ENCODE measurements around the gene RNGTT. TPM values are rescaled to one million over a fixed set of nuclear protein-coding genes. Genes with fewer than 3 reads are reported as not detected.

RNGTT gene
- total RNA-seq, 2 donors from 2014 or later: 13.5 to 20.5 TPM

GRCh38 chr6:88870717-88871330 lies 92.6 kb downstream of the RNGTT start:
- no peak for ATAC-seq (ENCODE audit: insufficient number of reproducible peaks, low FRiP score, low read depth)
- no peak overlapping the region for H3K4me3 ChIP-seq
- no peaks in the 10 kb centered on the region for H3K9me3 ChIP-seq
- peaks cover 18 to 39% of the 10 kb centered on the region in 2 donors for H3K4me1 ChIP-seq (ENCODE audit: control insufficient read depth in 1 of 2, low read depth in 2 of 2)
- no peaks in the 10 kb centered on the region for H3K27me3 ChIP-seq (replicated peaks; ENCODE audit: insufficient read depth)
- TF ChIP-seq CTCF (IDR thresholded peaks at IDR 0.05): peak; percentile 67
- no peak for DNase-seq (ENCODE audit: low spot score)
- H3K27ac ChIP-seq: no peak overlapping the region
- peaks cover 4% of the 10 kb centered on the region for H3K36me3 ChIP-seq

GRCh38 chr6:88869263-88870020 lies 94.0 kb downstream of the RNGTT start:
- H3K27me3 ChIP-seq (replicated peaks; ENCODE audit: insufficient read depth): no peaks in the 10 kb centered on the region
- DNase-seq (ENCODE audit: low spot score) (no peak), ATAC-seq (ENCODE audit: insufficient number of reproducible peaks, low FRiP score, low read depth) (no peak)
- H3K9me3 ChIP-seq: no peaks in the 10 kb centered on the region
- H3K27ac ChIP-seq: no peak overlapping the region
- TF ChIP-seq CTCF (IDR thresholded peaks at IDR 0.05): no peak
- H3K4me3 ChIP-seq: no peak overlapping the region
- peaks cover 18 to 36% of the 10 kb centered on the region in 2 donors for H3K4me1 ChIP-seq (ENCODE audit: control insufficient read depth in 1 of 2, low read depth in 2 of 2)
- peaks cover 4% of the 10 kb centered on the region for H3K36me3 ChIP-seq

GRCh38 chr6:88867841-88868731 lies 95.3 kb downstream of the RNGTT start:
- no peak for TF ChIP-seq CTCF (IDR thresholded peaks at IDR 0.05)
- Histone ChIP-seq H3K4me3 (no peak overlapping the region), H3K36me3 (peaks cover 3% of the 10 kb centered on the region), H3K27me3 (replicated peaks; ENCODE audit: insufficient read depth) (no peaks in the 10 kb centered on the region), H3K4me1 (ENCODE audit: control insufficient read depth in 1 of 2, low read depth in 2 of 2) (peaks cover 18 to 36% of the 10 kb centered on the region in 2 donors), H3K9me3 (no peaks in the 10 kb centered on the region), H3K27ac (no peak overlapping the region)
- ATAC-seq (ENCODE audit: insufficient number of reproducible peaks, low FRiP score, low read depth) (no peak), DNase-seq (ENCODE audit: low spot score) (no peak)

GRCh38 chr6:88866856-88867255 lies 96.6 kb downstream of the RNGTT start:
- H3K36me3 ChIP-seq: no peaks in the 10 kb centered on the region
- ATAC-seq (ENCODE audit: insufficient number of reproducible peaks, low FRiP score, low read depth) (no peak), DNase-seq (ENCODE audit: low spot score) (no peak)
- no peak overlapping the region for H3K27ac ChIP-seq
- no peaks in the 10 kb centered on the region for H3K9me3 ChIP-seq
- H3K27me3 ChIP-seq (replicated peaks; ENCODE audit: insufficient read depth): no peaks in the 10 kb centered on the region
- peaks cover 18 to 36% of the 10 kb centered on the region in 2 donors for H3K4me1 ChIP-seq (ENCODE audit: control insufficient read depth in 1 of 2, low read depth in 2 of 2)
- no peak for TF ChIP-seq CTCF (IDR thresholded peaks at IDR 0.05)
- H3K4me3 ChIP-seq: no peak overlapping the region

- DNase-seq (ENCODE audit: low spot score) (no peak), ATAC-seq (ENCODE audit: insufficient number of reproducible peaks, low FRiP score, low read depth) (no peak)
- Histone ChIP-seq H3K36me3 (no peaks in the 10 kb centered on the region), H3K27me3 (replicated peaks; ENCODE audit: insufficient read depth) (no peaks in the 10 kb centered on the region), H3K4me1 (ENCODE audit: control insufficient read depth in 1 of 2, low read depth in 2 of 2) (peaks cover 18 to 36% of the 10 kb centered on the region in 2 donors), H3K27ac (no peak overlapping the region), H3K4me3 (no peak overlapping the region), H3K9me3 (no peaks in the 10 kb centered on the region)
- no peak for TF ChIP-seq CTCF (IDR thresholded peaks at IDR 0.05)
These were observed 98.1 kb downstream of the RNGTT start for GRCh38 chr6:88865275-88865674.
